CD4-positive, alpha-beta T cell treated with Interleukin-12 subunit alpha and Interleukin-12 subunit beta, for 1 hour (primary cell): ENCODE results near the gene TMEM145.

Source experiments
- DNase-seq: peaks from one replicate; pipeline ENCODE4 v3.0.0-alpha.2; 2020

Gene TMEM145

DNA sequence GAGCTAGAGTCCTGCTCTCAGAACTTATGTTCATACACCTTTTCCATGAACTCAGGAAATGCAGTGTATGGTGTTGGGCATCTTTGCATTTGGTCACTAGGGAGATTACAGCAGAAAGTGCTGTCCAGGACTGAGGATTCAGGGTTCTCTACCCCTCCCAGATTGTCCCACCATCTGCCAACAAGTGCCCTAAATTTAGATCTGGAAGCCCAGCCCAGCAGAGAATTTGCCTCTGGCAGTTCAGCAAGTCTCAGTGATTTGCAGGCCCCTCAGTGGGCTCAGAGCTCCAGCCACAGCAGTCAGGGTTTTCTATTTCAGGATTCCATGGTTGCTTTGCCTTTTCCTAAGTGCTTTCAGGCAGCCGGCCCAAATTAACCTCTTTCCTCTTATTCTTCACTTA, 53.6 kb downstream of the TMEM145 start:
- no peak for DNase-seq

DNA sequence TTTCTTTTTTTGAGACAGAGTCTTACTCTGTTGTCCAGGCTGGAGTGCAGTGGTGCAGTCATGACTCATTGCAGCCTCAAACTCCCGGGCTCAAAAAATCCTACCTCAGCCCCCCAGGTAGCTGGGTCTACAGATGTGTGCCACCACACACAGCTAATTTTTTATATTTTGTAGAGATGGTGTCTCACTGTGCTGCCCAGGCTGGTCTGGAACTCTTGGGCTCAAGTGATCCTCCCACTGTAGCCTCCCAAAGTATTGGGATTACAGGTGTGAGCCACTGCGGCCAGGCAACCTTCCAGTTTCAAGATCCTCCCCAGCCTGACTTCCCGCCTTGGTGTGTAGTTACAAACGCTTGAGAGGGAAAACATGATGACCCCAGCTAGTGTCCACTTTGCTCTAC, 54.8 kb downstream of the TMEM145 start:
- no peak for DNase-seq

DNA sequence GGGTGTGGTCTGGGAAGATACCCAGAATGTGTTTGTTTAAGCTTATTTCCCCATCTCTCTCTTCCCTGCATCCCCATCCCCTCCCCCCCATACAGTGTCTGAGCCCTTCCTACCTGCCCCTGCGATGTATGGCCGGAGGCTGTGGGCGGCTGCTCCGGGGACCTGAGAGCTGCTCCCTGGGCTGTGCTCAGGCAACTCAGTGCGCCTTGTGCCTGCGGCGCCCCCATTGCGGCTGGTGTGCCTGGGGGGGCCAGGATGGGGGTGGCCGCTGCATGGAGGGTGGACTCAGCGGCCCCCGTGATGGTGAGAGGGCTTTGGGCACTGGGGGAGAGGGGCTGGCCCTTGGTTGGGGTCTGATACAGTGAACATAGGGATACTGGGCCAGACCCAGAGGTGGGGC, 55.3 kb downstream of the TMEM145 start:
- no peak for DNase-seq

DNA sequence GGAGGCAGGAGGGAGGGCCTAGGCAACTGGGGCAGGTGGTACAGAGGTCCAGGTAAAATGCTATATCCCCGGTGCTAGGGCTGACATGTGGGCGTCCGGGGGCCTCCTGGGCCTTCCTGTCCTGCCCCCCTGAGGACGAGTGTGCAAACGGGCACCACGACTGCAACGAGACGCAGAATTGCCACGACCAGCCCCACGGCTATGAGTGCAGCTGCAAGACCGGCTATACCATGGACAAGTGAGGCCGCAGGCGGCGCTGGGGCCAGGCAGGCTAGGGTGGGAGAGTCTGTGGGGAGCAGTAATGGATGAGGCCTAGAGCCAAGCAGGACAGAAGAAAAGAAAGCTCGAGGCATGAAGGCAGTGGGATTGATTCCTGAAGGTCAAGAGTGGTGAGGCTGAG, 55.7 kb downstream of the TMEM145 start:
- DNase-seq: no peak

DNA sequence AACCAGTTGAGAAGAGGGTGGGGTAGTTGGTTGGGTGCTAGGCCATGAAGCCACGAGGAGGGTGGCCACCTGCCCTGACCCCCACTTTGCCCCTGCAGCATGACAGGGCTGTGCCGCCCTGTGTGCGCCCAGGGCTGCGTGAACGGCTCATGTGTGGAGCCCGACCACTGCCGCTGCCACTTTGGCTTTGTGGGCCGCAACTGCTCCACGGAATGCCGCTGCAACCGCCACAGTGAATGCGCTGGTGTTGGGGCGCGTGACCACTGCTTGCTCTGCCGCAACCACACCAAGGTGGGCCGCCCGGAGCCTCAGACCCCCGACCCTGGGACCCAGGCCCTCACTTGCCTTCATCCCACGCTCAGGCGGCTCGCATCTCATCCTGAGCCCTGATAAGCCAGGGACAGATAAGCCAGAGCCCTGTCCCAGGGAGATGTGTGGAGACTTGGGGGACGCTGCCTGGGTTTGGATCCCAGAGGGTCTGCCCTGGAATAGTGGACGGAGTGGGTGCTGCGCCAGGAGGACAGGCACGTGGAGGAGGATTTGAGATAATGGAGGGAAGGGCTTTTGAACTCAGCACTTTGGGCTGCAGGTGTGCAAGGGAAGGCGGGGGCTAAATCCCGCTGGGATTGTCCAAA, 56.4 kb downstream of the TMEM145 start:
- no peak for DNase-seq

DNA sequence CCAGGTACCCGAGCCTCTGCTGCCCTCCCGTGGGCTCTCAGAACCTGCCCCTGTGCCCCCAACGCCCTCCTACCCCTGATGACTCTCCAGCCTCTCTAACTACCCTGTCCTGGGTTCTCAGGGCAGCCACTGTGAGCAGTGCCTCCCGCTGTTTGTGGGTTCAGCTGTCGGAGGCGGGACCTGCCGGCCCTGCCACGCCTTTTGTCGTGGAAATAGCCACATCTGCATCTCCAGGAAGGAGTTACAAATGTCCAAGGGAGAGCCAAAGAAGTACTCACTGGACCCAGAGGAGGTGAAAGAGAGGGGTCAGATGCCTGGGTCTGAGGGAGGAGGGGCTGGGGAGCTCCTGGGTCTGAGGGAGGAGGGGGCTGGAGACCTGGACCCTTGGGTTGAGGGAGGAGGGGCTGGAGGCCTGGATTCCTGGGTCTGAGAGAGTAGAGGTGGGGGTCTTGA, 57.0 kb downstream of the TMEM145 start:
- no peak for DNase-seq

DNA sequence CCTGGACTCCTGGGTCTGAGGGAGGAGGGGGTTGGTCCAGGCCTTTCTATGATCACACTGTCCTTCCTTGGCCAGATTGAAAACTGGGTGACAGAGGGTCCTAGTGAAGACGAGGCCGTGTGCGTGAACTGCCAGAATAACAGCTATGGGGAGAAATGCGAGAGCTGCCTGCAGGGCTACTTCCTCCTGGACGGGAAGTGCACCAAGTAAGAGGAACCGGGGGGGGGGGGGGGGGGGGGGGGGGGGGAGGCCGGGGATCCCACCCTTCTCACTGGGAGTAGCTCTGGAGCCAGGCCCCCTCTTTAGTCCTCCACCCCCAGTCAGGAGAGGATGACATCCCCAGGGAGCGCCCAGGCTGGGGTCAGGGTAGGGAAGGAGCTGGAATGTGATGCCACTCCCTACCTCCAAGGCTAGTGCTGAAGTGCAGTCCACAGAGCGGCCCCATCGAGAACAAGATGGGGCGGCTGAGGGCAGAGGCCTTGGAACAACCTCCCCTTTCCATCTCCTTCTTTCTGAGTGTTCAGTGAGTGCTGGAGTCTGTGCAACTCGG, 57.6 kb downstream of the TMEM145 start:
- DNase-seq: no peak
